Endothelial cell (in vitro differentiated cells): ENCODE data around the gene VCL. TPM values are rescaled to one million over a fixed set of nuclear protein-coding genes. Genes with fewer than 3 reads are reported as not detected.
A peak's percentile ranks its signal among the peaks of the same experiment; 100 is the strongest.

Source experiments
- DNase-seq: peaks from one replicate; pipeline ENCODE4 v3.0.0; 2021; ENCODE audit warnings: low spot score
- H3K27ac Mint-ChIP-seq: one replicate; pipeline ENCODE4 v1.8.0; 2021; ENCODE audit warnings: mixed read lengths, inconsistent platforms; ENCODE audit not compliant: unreplicated experiment
- H3K27me3 Mint-ChIP-seq: one replicate; pipeline ENCODE4 v1.8.0; 2021; ENCODE audit warnings: mild to moderate bottlenecking, moderate library complexity, mixed read lengths, inconsistent platforms; ENCODE audit not compliant: unreplicated experiment
- H3K36me3 Mint-ChIP-seq: one replicate; pipeline ENCODE4 v1.8.0; 2021; ENCODE audit warnings: mild to moderate bottlenecking, low read depth, mixed read lengths, inconsistent platforms; ENCODE audit not compliant: unreplicated experiment
- H3K4me1 Mint-ChIP-seq: one replicate; pipeline ENCODE4 v1.8.0; 2021; ENCODE audit warnings: mild to moderate bottlenecking, mixed read lengths, inconsistent platforms; ENCODE audit not compliant: unreplicated experiment
- H3K4me3 Mint-ChIP-seq: one replicate; pipeline ENCODE4 v1.8.0; 2021; ENCODE audit warnings: mild to moderate bottlenecking, mixed read lengths, inconsistent platforms; ENCODE audit not compliant: unreplicated experiment
- H3K9me3 Mint-ChIP-seq: one replicate; pipeline ENCODE4 v1.8.0; 2021; ENCODE audit warnings: mixed read lengths, inconsistent platforms; ENCODE audit not compliant: unreplicated experiment
- total RNA-seq: library from RNA; stranded (reverse); fragmentation: NEBNext Ultra II Directional; extraction: Animal tissue kit (Norgen Biotek cat#: 25700); gene quantifications from one replicate; pipeline ENCODE4 v1.2.1, GENCODE V29; 2021; ENCODE audit not compliant: unreplicated experiment
- TF ChIP-seq, protein P1 (sequence below): fragments of 200-600 bp; sonication (generic); IDR thresholded peaks from one replicate; pipeline ENCODE4 v1.5.0; 2021; ENCODE audit warnings: antibody characterized with exemption; ENCODE audit not compliant: unreplicated experiment

The VCL gene
- total RNA-seq, 1 donor from 2014 or later: 200 TPM

DNA sequence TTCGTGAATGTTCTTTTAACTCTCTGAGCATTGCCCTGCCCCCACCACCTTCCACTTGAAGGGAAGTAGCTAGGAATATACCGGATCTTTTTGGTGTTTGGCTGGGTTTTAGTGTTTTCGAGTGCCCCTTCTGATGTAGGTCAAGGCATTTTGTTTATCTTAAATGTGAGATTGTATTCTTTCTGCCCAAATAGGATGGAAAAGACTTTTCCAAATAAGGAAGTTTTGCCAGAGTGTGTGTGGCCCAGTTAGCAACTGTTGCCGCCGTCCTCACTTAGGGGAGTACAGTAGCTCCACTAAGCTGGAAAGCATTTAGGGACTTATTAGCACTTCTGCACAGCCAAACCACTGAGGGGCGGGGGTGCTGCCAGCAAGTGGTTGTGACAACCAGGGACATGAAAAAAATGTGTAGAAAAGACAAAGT is 29.8 kb upstream of the VCL start:
- TF ChIP-seq, protein P1, sequence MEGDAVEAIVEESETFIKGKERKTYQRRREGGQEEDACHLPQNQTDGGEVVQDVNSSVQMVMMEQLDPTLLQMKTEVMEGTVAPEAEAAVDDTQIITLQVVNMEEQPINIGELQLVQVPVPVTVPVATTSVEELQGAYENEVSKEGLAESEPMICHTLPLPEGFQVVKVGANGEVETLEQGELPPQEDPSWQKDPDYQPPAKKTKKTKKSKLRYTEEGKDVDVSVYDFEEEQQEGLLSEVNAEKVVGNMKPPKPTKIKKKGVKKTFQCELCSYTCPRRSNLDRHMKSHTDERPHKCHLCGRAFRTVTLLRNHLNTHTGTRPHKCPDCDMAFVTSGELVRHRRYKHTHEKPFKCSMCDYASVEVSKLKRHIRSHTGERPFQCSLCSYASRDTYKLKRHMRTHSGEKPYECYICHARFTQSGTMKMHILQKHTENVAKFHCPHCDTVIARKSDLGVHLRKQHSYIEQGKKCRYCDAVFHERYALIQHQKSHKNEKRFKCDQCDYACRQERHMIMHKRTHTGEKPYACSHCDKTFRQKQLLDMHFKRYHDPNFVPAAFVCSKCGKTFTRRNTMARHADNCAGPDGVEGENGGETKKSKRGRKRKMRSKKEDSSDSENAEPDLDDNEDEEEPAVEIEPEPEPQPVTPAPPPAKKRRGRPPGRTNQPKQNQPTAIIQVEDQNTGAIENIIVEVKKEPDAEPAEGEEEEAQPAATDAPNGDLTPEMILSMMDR: no peak
- Mint-ChIP-seq H3K36me3 (no peaks in the 10 kb centered on the region), H3K27me3 (peaks cover 8% of the 10 kb centered on the region), H3K4me1 (peaks cover 28% of the 10 kb centered on the region), H3K27ac (peak overlapping the region; percentile 89), H3K9me3 (no peaks in the 10 kb centered on the region), H3K4me3 (no peak overlapping the region)
- peak; percentile 14 for DNase-seq

DNA sequence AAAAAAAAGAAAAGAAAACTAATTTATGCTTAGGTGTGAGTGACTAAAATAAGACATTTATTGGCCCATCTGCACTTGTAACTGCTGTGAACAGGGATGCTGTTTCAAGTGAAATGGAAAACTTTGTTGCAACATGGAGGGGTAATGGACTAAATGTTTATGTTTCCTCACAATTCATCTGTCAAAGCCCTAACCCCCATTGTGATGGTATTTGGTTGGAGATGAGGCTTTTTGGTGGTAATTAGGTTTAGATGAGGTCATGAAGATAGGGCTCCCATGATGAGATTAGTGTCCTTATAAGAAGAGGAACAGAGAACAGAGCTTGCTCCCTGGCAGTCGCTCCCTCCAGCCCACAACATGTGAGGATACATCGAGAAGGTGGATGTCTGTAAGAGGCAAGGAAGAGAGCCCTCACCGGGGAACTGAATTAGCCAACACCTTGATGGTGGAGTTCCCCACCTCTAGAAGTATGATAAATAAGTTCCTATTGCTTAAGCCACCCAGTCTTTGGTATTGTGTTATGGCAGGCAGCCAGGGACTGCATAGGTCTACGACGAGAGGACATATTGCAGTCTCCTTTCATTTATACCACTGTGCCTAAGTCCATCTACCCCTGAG is 28.6 kb upstream of the VCL start:
- no peak overlapping the region for H3K4me3 Mint-ChIP-seq
- H3K4me1 Mint-ChIP-seq: peaks cover 28% of the 10 kb centered on the region
- H3K36me3 Mint-ChIP-seq: no peaks in the 10 kb centered on the region
- DNase-seq: no peak
- H3K27me3 Mint-ChIP-seq: peaks cover 8% of the 10 kb centered on the region
- TF ChIP-seq, protein P1: no peak
- H3K9me3 Mint-ChIP-seq: no peaks in the 10 kb centered on the region
- H3K27ac Mint-ChIP-seq: no peak overlapping the region

DNA sequence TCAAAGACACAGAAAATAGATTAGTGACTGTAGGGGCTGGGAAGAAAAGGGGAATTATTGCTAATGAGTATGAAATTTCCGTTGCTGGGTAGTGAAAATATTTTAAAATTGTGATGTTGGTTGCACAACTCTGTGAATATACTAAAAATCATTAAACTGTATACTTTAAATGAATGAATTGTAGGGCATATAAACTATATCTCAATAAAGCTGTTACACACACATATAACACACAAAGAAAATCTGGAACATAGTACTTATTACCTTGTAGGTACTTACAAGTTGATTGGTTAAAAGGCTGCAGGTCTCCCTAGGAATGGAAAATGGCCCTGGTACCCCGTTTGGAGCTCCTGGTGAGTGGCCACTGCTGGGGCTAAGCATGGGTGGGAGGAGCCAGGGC is 27.1 kb upstream of the VCL start:
- H3K36me3 Mint-ChIP-seq: no peaks in the 10 kb centered on the region
- H3K27ac Mint-ChIP-seq: no peak overlapping the region
- peaks cover 8% of the 10 kb centered on the region for H3K27me3 Mint-ChIP-seq
- H3K9me3 Mint-ChIP-seq: no peaks in the 10 kb centered on the region
- no peak overlapping the region for H3K4me3 Mint-ChIP-seq
- peaks cover 27% of the 10 kb centered on the region for H3K4me1 Mint-ChIP-seq
- TF ChIP-seq, protein P1: no peak
- DNase-seq: no peak

DNA sequence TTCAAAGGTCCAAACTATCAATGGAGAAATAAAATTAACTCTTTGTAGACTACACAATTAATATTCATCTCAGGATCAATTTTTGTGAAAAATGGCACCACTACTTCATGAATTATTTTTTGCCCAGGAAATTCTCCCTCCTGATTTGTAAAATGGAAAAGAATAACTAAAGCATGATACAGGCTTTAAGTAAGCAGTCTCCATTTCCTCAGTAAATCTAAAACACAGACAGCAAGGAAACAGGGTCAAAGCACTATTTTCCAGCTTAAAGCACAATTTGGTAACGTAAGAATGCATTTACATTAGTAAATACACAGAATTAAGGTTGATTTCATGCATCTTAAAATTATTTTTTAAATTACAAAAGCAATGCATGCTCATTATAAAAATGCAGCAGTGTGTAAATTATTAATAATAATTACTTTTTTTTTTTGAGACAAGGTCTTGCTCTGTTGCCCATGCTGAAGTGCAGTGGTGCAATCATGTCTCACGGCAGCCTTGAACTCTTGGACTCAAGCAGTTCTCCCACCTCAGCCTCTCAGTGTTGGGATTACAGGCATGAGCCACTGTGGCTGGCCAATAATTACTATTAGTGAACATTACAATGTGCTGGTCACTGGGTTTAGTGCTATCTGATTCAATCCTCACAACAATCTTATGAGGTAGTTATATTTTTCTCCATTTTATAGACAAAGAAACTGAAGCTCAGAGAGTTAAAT is 26.1 kb upstream of the VCL start:
- peaks cover 17% of the 10 kb centered on the region for H3K4me1 Mint-ChIP-seq
- H3K4me3 Mint-ChIP-seq: no peak overlapping the region
- no peaks in the 10 kb centered on the region for H3K9me3 Mint-ChIP-seq
- H3K27ac Mint-ChIP-seq: no peak overlapping the region
- TF ChIP-seq, protein P1: no peak
- no peak for DNase-seq
- H3K27me3 Mint-ChIP-seq: peaks cover 2% of the 10 kb centered on the region
- H3K36me3 Mint-ChIP-seq: no peaks in the 10 kb centered on the region

DNA sequence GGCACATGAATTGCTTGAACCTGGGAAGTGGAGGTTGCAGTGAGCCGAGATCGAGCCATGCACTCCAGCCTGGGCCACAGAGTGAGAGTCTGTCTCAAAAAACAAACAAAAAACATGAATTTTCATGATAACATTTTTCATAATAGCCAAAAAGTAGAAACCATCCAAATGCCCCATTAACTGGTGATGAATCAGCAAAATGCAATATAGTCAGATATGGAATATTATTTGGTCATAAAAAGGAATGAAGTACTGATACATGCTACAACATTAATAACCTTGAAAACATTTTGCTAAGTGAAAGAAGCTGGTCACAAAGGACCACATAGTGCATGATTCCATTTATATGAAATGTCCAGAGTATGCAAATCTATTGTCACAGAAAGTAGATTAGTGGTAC is 24.5 kb upstream of the VCL start:
- no peak for DNase-seq
- Mint-ChIP-seq H3K36me3 (no peaks in the 10 kb centered on the region), H3K27ac (no peak overlapping the region), H3K27me3 (no peaks in the 10 kb centered on the region), H3K9me3 (no peaks in the 10 kb centered on the region), H3K4me1 (peaks cover 5% of the 10 kb centered on the region), H3K4me3 (no peak overlapping the region)
- TF ChIP-seq, protein P1: no peak
